ENCODE data around the gene METTL15.

GRCh38 chr11:28105869-28106268, 2.3 kb upstream of the METTL15 start:
- TF ChIP-seq CTCF (conservative IDR thresholded peaks at IDR 0.05; ENCODE audit: low read depth, low read length) (no peak), EZH2 (IDR thresholded peaks at IDR 0.05; ENCODE audit: borderline replicate concordance, low read depth, low read length, poor library complexity, severe bottlenecking) (no peak)
